Skin epidermis (tissue), 12 donors: Measurements from ENCODE around the gene ZNF622.

Experiments used
- H3K27ac ChIP-seq, 21 experiments: fragments of 200-600 bp; sonication (generic) in 11 of 21; one replicate each; pipeline ENCODE4 v1.5.0; 2020; ENCODE audit warnings: mild to moderate bottlenecking in 3 of 21, inconsistent platforms in 2 of 21, moderate library complexity in 2 of 21
- H3K4me3 ChIP-seq, 7 experiments: fragments of 200-600 bp; sonication (generic) in 2 of 7; one replicate each; pipeline ENCODE4 v1.5.0; 2020; ENCODE audit warnings: inconsistent platforms in 2 of 7, mild to moderate bottlenecking in 2 of 7, moderate library complexity in 1 of 7

The ZNF622 gene

GRCh38 chr5:16465544-16466432 lies at the start of gene ZNF622:
ZNF622 (minus strand) TSS chr5:16465800; CDS start chr5:16465665, 135 bp downstream.
- H3K4me3 ChIP-seq = peak within 1 kb of the TSS; percentile 69 to 99 (median 89)
- H3K27ac ChIP-seq = peak within 1 kb of the TSS; percentile 78 to 95 (median 88)

GRCh38 chr5:16510098-16510497 lies 44.5 kb upstream of the ZNF622 start:
- H3K4me3 ChIP-seq = no peak overlapping the region
- peak overlapping the region in 1 of 21 experiments; percentile 59 for H3K27ac ChIP-seq

- H3K4me3 ChIP-seq = peak overlapping the region in 1 of 7 experiments; percentile 4
- H3K27ac ChIP-seq = peak overlapping the region in 11 of 21 experiments; percentile 6 to 71 (median 49)
Measured at GRCh38 chr5:16508730-16509531, 43.3 kb upstream of the ZNF622 start.

- Histone ChIP-seq H3K4me3 (no peak overlapping the region), H3K27ac (peak overlapping the region in 4 of 21 experiments; percentile 39 to 71 (median 62))
Measured at GRCh38 chr5:16507716-16508115, 42.1 kb upstream of the ZNF622 start.

GRCh38 chr5:16505904-16506303 lies 40.3 kb upstream of the ZNF622 start:
- Histone ChIP-seq H3K27ac (no peak overlapping the region), H3K4me3 (no peak overlapping the region)

- no peak overlapping the region for H3K27ac ChIP-seq
- no peak overlapping the region for H3K4me3 ChIP-seq
Measured at GRCh38 chr5:16505140-16505891, 39.7 kb upstream of the ZNF622 start.

- Histone ChIP-seq H3K4me3 (no peak overlapping the region), H3K27ac (no peak overlapping the region)
Measured at GRCh38 chr5:16504571-16504970, 39.0 kb upstream of the ZNF622 start.

- H3K4me3 ChIP-seq = no peak overlapping the region
- no peak overlapping the region for H3K27ac ChIP-seq
Measured at GRCh38 chr5:16502866-16503265, 37.3 kb upstream of the ZNF622 start.

- Histone ChIP-seq H3K4me3 (no peak overlapping the region), H3K27ac (no peak overlapping the region)
Measured at GRCh38 chr5:16500024-16500423, 34.4 kb upstream of the ZNF622 start.

- no peak overlapping the region for H3K4me3 ChIP-seq
- no peak overlapping the region for H3K27ac ChIP-seq
Measured at GRCh38 chr5:16497546-16497945, 31.9 kb upstream of the ZNF622 start.

GRCh38 chr5:16493261-16493660 lies 27.7 kb upstream of the ZNF622 start:
- H3K27ac ChIP-seq = peak overlapping the region in 13 of 21 experiments; percentile 16 to 75 (median 60)
- no peak overlapping the region for H3K4me3 ChIP-seq

- H3K27ac ChIP-seq = peak overlapping the region in 17 of 21 experiments; percentile 16 to 75 (median 60)
- no peak overlapping the region for H3K4me3 ChIP-seq
Measured at GRCh38 chr5:16492398-16493140, 27.0 kb upstream of the ZNF622 start.

- H3K27ac ChIP-seq = peak overlapping the region in 3 of 21 experiments; percentile 13 to 42 (median 15)
Measured at GRCh38 chr5:16490911-16491310, 25.3 kb upstream of the ZNF622 start.

GRCh38 chr5:16489322-16489791 lies 23.8 kb upstream of the ZNF622 start:
- H3K4me3 ChIP-seq = no peak overlapping the region
- no peak overlapping the region for H3K27ac ChIP-seq

More at GRCh38 chr5:16490911-16491310, 25.3 kb upstream of the ZNF622 start:
- no peak overlapping the region for H3K4me3 ChIP-seq

GRCh38 chr5:16487456-16487855 lies 21.9 kb upstream of the ZNF622 start:
- Histone ChIP-seq H3K27ac (no peak overlapping the region), H3K4me3 (no peak overlapping the region)

GRCh38 chr5:16486711-16487111 lies 21.1 kb upstream of the ZNF622 start:
- Histone ChIP-seq H3K4me3 (no peak overlapping the region), H3K27ac (no peak overlapping the region)

- Histone ChIP-seq H3K27ac (no peak overlapping the region), H3K4me3 (no peak overlapping the region)
Measured at GRCh38 chr5:16485656-16486055, 20.1 kb upstream of the ZNF622 start.

GRCh38 chr5:16484081-16484480 lies 18.5 kb upstream of the ZNF622 start:
- H3K27ac ChIP-seq = no peak overlapping the region
- H3K4me3 ChIP-seq = no peak overlapping the region

- Histone ChIP-seq H3K4me3 (no peak overlapping the region), H3K27ac (no peak overlapping the region)
Measured at GRCh38 chr5:16483361-16483760, 17.8 kb upstream of the ZNF622 start.
